ENCODE data around the gene ADAMTS13.

DNA sequence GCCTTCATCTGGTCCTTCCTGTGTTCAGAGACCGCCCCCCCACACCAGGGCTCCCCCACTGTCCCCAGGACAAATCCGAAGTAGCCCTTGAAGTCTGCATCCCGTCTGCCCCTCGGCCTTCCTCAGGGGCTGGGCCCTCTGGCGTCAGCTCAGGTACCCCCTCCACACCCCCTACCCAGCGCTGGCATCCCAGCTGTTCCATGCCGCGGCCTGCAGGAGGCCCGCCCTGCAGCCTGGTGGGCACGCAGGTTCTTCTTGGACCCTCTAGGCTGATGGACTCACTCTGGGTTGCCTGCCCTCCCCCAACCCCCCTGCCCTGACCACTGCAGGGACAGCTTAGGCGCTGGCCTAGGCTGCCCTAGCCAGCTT, 50.1 kb downstream of the ADAMTS13 start:
- TF ChIP-seq, protein P1, sequence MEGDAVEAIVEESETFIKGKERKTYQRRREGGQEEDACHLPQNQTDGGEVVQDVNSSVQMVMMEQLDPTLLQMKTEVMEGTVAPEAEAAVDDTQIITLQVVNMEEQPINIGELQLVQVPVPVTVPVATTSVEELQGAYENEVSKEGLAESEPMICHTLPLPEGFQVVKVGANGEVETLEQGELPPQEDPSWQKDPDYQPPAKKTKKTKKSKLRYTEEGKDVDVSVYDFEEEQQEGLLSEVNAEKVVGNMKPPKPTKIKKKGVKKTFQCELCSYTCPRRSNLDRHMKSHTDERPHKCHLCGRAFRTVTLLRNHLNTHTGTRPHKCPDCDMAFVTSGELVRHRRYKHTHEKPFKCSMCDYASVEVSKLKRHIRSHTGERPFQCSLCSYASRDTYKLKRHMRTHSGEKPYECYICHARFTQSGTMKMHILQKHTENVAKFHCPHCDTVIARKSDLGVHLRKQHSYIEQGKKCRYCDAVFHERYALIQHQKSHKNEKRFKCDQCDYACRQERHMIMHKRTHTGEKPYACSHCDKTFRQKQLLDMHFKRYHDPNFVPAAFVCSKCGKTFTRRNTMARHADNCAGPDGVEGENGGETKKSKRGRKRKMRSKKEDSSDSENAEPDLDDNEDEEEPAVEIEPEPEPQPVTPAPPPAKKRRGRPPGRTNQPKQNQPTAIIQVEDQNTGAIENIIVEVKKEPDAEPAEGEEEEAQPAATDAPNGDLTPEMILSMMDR (IDR thresholded peaks at IDR 0.05; ENCODE audit: low read depth, low read length, missing input control) = no peak
- TF ChIP-seq JUND (IDR thresholded peaks at IDR 0.05) = no peak
- TF ChIP-seq NR2F2 (IDR thresholded peaks at IDR 0.05) = no peak
- TF ChIP-seq, protein P2, sequence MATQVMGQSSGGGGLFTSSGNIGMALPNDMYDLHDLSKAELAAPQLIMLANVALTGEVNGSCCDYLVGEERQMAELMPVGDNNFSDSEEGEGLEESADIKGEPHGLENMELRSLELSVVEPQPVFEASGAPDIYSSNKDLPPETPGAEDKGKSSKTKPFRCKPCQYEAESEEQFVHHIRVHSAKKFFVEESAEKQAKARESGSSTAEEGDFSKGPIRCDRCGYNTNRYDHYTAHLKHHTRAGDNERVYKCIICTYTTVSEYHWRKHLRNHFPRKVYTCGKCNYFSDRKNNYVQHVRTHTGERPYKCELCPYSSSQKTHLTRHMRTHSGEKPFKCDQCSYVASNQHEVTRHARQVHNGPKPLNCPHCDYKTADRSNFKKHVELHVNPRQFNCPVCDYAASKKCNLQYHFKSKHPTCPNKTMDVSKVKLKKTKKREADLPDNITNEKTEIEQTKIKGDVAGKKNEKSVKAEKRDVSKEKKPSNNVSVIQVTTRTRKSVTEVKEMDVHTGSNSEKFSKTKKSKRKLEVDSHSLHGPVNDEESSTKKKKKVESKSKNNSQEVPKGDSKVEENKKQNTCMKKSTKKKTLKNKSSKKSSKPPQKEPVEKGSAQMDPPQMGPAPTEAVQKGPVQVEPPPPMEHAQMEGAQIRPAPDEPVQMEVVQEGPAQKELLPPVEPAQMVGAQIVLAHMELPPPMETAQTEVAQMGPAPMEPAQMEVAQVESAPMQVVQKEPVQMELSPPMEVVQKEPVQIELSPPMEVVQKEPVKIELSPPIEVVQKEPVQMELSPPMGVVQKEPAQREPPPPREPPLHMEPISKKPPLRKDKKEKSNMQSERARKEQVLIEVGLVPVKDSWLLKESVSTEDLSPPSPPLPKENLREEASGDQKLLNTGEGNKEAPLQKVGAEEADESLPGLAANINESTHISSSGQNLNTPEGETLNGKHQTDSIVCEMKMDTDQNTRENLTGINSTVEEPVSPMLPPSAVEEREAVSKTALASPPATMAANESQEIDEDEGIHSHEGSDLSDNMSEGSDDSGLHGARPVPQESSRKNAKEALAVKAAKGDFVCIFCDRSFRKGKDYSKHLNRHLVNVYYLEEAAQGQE (IDR thresholded peaks at IDR 0.05) = no peak
- TF ChIP-seq TAF1 (conservative IDR thresholded peaks at IDR 0.05) = no peak
- TF ChIP-seq, protein P3, sequence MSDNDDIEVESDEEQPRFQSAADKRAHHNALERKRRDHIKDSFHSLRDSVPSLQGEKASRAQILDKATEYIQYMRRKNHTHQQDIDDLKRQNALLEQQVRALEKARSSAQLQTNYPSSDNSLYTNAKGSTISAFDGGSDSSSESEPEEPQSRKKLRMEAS (IDR thresholded peaks at IDR 0.05) = no peak
- TF ChIP-seq RAD21 (IDR thresholded peaks at IDR 0.05) = no peak
- no peak for TF ChIP-seq EGR1 (IDR thresholded peaks at IDR 0.05; ENCODE audit: low read depth in 2 of 2)
- no peak for TF ChIP-seq GABPA (IDR thresholded peaks at IDR 0.05 in 1 of 2, conservative IDR thresholded peaks at IDR 0.05 in 1 of 2)
- no peak for TF ChIP-seq RXRA (IDR thresholded peaks at IDR 0.05)
- TF ChIP-seq, protein P4, sequence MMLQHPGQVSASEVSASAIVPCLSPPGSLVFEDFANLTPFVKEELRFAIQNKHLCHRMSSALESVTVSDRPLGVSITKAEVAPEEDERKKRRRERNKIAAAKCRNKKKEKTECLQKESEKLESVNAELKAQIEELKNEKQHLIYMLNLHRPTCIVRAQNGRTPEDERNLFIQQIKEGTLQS (IDR thresholded peaks at IDR 0.05) = no peak

Measured in liver (tissue), 3 donors.